Stimulated activated CD4-positive, alpha-beta T cell treated with anti-CD3 and anti-CD28 coated beads, Interleukin-12 subunit alpha, Interleukin-12 subunit beta, amount 100 ng/mL, for 24 hours (primary cell): Measurements from ENCODE around the gene PHACTR2.
A peak's percentile ranks its signal among the peaks of the same experiment; 100 is the strongest.
"Not testable (repeated sequence)": the region's sequence is repeated elsewhere in the genome, so short reads cannot be mapped to it uniquely, and the experiment has no call there.

Experiments
- DNase-seq, 2 experiments: peaks; one replicate each; pipeline ENCODE4 v3.0.0-alpha.2; 2020; ENCODE audit warnings: low read depth in 2 of 2

PHACTR2 gene

GRCh38 chr6:143677891-143678791 is at the start of gene PHACTR2:
Gene PHACTR2, plus strand, starts transcription at chr6:143677965. Its CDS starts 199 bp downstream, at chr6:143678164.
- DNase-seq = peak; percentile 20 to 46

DNA sequence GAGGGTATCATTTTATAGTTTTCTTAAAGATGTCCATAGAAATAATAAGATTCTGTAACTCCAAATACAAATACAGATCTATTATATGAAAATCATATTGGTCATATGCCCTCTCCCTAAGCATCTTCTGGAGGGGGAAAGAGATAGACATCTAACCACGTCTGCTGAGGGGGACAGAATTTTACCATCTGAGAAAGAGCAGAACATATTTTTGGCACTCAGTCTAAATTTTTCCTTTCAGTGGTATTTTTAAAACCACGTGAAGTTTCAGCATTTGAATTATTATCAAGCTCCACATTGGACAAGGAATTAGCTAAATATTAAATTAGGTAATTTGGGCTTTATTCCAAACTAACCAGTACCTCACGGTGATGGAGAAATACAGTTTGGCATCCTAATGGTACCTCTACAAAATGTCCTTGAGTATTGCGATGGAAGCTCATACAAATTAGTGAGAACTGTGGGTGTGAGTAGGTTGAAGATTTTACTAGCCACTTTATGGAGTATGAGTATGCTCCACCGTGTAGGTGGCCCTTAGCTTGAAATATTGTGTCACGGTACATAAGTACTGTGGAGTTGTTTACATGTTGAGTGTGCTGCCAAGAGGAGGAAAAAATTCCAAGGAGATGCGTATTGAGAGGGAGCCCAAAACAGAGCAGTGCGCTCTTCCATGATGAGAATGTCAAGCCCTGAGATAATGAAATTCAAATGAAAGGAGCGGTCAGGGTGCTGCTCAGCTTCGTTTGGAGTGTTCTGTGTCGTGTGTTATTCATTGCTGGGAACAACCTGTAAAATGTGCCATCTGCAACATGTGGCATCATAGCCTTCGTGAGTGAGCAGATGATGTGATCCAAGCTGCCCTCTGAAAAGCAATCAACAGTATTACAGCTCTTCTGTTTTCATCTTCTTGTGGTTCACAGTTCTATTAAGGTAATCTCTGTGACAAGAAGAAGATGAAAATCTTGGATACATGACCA is 48.4 kb upstream of the PHACTR2 start:
- DNase-seq = no peak

DNA sequence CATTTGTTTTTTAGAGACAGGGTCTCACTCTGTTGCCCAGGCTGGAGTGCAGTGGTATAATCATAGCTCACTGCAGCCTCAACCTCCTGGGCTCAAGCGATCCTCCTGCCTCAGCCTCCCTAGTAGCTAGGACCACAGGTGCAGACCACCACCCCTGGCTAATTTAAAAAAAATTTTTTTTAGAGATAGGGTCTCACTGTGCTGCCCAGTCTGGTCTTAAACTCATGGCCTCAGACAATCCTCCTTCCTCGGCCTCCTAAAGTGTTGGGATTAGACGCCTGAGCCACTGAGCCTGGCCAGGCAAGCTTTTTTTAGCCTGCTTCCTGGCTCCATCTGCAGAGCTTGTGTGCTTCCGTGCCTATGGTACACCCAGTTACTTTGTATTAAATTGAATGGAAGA is 46.6 kb upstream of the PHACTR2 start:
- not testable (repeated sequence) for DNase-seq

DNA sequence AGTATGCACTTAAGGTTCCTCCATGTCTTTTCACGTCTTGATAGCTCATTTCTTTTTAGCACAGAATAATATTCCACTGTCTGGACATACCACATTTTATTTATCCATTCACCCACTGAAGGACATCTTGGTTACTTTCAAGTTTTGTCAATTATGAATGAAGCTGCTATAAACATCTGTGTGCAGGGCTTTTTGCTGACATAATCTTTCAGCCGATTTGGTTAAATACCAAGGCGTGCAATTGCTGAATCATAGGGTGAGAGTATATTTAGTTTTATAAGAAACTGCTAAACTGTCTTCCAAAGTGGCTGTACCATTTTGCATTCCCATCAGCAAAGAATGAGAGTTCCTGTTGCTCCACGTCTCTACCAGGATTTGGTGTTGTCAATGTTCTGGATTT is 44.9 kb upstream of the PHACTR2 start:
- no peak for DNase-seq

DNA sequence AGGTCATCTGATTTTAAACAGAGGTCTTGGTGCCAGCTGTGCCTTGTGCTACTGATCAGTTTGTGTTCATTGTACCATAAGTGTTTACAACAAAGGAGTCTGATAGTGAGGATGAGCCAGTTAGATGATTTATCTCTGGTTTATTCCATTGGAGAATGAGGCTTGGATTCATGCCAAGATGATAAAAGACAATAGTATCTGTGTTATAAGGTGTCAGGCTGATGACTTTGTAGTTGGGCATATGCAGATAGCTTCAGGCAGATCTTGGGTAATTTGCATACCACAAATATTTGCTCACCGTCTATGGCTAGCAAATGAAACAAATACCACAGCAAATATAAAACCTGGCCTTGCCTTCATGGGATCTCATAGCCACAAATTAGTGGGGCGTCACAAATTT is 43.3 kb upstream of the PHACTR2 start:
- DNase-seq = no peak

- no peak for DNase-seq
Observed at GRCh38 chr6:143637691-143638090, 40.1 kb upstream of the PHACTR2 start.

DNA sequence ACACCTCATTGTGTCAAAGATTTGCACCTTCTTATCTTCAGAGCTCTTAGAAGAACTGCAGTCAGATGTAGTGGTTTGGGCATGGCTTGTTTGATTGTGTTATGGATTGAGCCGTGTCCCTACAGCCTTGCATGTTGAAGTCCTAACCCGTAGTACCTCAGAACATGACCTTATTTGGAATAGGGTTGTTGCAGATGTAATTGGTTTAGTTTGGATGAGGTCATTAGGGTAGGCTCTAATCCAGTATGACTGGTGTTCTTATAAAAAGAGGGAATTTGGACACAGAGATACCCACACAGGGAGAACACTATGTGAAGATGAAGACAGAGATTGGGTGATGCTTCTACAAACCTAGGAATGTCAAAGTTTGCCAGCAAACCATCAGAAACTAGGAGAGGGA is 35.4 kb upstream of the PHACTR2 start:
- no peak for DNase-seq

GRCh38 chr6:143647191-143647590 is 30.6 kb upstream of the PHACTR2 start:
- no peak for DNase-seq

DNA sequence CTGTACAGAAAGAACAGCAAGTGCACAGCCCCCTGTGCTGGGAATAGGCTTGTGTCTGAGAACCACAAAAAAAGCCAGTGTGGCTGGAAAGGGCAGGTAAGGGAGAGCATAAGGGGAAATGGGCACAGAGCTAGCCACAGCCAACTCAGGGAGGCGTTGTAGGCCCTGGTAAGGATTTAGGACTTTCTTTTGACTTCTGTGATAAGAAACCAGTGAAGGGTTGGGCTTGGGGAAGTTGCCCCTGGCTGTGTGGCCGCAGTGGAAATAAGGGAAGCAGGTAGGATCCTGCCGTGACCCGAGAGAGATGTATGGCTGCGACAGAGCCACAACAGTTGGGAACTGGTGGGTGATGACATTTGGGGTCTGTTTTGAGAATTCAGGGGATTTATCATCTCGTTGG is 30.0 kb upstream of the PHACTR2 start:
- DNase-seq = no peak

DNA sequence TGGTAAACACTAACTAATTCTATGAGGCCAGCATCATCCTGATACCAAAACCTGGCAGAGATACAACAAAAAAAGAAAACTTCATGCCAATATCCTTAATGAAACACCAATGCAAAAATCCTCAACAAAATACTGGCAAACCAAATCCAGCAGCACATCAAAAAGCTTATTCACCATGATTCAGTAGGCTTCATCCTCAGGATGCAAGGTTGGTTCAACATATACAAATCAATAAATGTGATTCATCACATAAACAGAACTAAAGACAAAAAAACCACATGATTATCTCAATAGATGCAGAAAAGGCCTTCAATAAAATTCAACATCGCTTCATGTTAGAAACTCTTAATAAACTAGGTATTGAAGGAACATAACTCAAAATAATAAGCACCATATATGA is 28.4 kb upstream of the PHACTR2 start:
- DNase-seq = not testable (repeated sequence)

GRCh38 chr6:143651328-143651727 is 26.4 kb upstream of the PHACTR2 start:
- not testable (repeated sequence) for DNase-seq

GRCh38 chr6:143652841-143653331 is 24.9 kb upstream of the PHACTR2 start:
- no peak for DNase-seq

DNA sequence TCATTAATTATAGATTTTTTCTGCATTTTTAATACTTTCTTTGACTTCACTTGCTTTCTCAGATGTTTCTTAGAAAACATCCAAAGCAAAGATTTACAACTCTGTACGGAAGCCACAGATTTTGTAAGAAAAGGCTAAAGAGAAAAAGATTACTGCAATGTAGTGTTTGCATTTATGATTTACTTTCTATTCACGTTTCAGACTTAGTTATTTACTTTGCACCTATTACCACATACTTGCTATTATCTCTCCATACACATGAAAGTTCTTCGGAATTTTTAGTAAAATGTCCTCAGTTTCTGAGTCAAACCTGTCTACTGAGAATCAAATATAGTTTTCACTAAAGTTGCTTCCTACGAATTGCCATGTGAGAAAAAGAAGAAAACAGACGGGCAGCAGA is 22.2 kb upstream of the PHACTR2 start:
- no peak for DNase-seq

DNA sequence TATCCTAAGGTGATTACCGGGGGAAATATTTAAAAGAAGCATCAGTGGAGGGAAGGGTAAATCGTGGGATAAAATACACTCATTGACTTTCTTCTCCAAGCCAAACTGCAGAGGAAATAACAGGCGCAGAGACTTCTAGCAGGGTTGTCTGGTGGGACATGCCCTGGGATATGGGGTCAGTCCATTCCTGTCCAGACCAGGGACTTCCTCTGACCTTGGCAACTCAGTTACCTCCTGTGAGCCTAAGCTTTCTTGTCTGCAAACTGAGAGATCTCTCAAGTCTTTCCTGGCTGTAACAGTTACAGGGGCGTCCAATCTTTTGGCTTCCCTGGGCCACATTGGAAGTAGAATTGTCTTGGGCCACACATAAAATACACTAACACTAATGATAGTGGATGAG is 21.7 kb upstream of the PHACTR2 start:
- no peak for DNase-seq

GRCh38 chr6:143657809-143658208 is 20.0 kb upstream of the PHACTR2 start:
- DNase-seq = no peak

DNA sequence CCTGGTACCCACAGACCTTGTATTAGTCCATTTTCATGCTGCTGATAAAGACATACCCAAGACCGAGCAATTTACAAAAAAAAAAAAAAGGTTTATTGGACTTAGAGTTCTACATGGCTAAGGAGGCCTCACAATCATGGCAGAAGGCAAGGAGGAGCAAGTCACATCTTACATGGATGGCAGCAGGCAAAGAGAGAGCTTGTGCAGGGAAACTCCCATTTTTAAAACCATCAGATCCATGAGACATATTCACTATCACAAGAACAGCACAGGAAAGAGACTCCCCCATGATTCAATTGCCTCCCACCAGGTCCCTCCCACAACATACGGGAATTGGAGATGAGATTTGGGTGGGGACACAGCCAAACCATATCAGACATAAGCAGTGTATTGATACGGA is 17.6 kb upstream of the PHACTR2 start:
- not testable (repeated sequence) for DNase-seq

DNA sequence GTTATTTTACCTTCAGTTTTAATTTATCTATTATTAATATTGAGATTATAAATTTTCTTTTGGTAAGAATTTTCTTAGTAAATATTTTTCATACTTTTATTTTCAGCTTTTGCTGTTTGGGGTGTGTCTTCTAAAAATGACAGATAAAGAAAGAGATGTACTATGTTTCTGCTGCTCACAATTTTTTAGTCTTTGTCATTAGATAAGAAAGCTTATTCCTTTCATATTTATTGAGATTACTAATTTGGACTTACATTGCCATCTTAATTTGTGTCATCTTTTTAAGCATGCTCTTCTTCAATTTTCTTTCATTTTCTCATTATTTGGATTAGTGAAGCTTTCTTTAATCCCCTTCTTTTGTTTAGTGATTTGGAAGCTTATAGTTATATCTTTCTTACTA is 13.6 kb upstream of the PHACTR2 start:
- no peak for DNase-seq

- DNase-seq = not testable (repeated sequence)
Observed at GRCh38 chr6:143666007-143666406, 11.8 kb upstream of the PHACTR2 start.

GRCh38 chr6:143669483-143669882 is 8.3 kb upstream of the PHACTR2 start:
- not testable (repeated sequence) for DNase-seq

DNA sequence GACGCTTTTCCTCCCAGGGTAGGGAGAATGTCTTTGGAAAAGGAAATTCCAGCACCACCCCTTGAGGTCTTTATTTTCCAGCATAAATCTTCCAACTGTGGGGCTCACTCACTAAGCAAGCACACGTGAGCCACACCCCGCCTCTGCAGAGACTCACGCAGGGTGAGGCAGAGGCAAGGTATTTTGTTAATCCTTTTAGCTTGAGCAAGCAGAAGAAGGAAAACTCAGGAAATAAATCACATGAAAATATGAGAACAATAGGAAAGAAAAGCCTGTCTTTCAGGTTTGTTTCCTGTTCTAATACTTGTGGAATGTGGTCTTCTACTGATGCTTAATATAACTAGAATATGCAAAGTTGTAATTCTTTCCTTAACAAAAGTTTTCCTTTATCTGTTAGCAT is 4.1 kb upstream of the PHACTR2 start:
- DNase-seq = no peak

DNA sequence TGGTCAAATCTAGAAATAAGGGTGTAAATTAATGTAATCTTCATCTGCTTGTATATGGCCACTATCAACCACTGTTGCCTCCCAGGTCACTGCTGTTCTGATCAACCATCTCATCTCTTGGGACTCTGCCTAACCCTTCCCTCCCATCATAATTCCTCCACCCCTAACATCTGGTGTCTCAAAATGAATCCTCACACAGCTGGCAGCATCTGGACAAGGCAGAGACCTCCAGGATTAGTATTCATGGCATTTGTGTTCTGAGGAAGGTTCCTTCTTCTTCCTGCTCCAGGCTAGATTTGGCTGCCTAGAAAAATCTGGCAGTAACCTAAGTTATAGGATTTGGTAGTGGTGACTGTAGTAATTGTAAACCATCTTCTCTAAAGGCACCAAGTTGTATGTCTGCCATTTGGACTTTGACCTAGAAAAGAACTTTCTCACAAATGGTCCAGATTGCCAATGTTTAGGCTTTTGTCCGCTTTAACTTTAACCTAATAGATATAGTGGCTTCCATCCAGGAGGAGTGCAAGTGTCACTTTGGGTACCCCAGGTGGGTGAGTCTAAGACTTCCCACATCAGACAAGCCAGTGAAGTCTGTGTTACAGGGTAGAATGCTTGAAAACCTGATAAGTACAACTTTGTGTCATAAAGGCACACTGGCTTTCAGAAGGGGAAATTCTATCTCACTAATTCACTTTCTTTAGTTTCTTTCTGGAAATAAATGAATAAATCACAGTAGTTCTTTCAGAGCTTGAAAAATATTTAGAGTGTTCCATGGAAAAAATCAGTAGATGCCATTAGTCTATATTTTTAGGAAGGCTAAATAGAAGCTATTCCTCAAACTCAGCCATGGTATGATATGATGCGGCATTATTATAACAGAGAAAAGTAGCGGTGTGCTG is 3.0 kb upstream of the PHACTR2 start:
- DNase-seq = no peak
